CD14-positive monocyte (primary cell): Measurements from ENCODE around the gene IFI27. TPM values are rescaled to one million over a fixed set of nuclear protein-coding genes. Genes with fewer than 3 reads are reported as not detected.
A peak's percentile ranks its signal among the peaks of the same experiment; 100 is the strongest.

Experiments used
- DNase-seq, 3 donors: peaks; one replicate each; pipeline ENCODE4 v3.0.0-alpha.2; 2011 to 2022
- H2AFZ ChIP-seq: 2 replicates; pipeline ENCODE4 v1.6.0; 2012; ENCODE audit warnings: mild to moderate bottlenecking, low read depth, low read length, inconsistent platforms; ENCODE audit not compliant: insufficient read depth, poor library complexity, severe bottlenecking
- H3K27ac ChIP-seq, 2 donors: 1 replicate in 1 of 2; 2 replicates in 1 of 2; pipeline ENCODE4 v1.5.1; 2012 to 2013; ENCODE audit warnings: low read length in 2 of 2, control low read depth in 1 of 2, inconsistent platforms in 1 of 2, low read depth in 1 of 2, mild to moderate bottlenecking in 1 of 2
- H3K27me3 ChIP-seq, 2 donors: one replicate each; pipeline versions ENCODE4 v1.6.0 to v1.6.1; 2011 to 2013; ENCODE audit warnings: low read length in 2 of 2; ENCODE audit not compliant: control insufficient read depth in 2 of 2, insufficient read depth in 2 of 2
- H3K36me3 ChIP-seq, 2 donors: replicated peaks in 1 of 2; 1 replicate in 1 of 2; 2 replicates in 1 of 2; pipeline versions ENCODE4 v1.5.1 to v1.6.1; 2012 to 2013; ENCODE audit warnings: low read length in 2 of 2, control low read depth in 1 of 2, inconsistent platforms in 1 of 2, mild to moderate bottlenecking in 1 of 2; ENCODE audit not compliant: insufficient read depth in 2 of 2, control insufficient read depth in 1 of 2
- H3K4me1 ChIP-seq, 2 donors: 1 replicate in 1 of 2; 2 replicates in 1 of 2; pipeline versions ENCODE4 v1.5.1 to v1.6.1; 2012 to 2013; ENCODE audit warnings: low read length in 2 of 2, control low read depth in 1 of 2, inconsistent platforms in 1 of 2, mild to moderate bottlenecking in 1 of 2, moderate library complexity in 1 of 2; ENCODE audit not compliant: insufficient read depth in 2 of 2, control insufficient read depth in 1 of 2
- H3K4me2 ChIP-seq: replicated peaks from 2 replicates; pipeline ENCODE3; 2012; ENCODE audit warnings: low read length, moderate library complexity, mild to moderate bottlenecking; ENCODE audit not compliant: poor library complexity, severe bottlenecking; ENCODE audit errors: extremely low read depth
- H3K4me3 ChIP-seq, 3 experiments: fragments of 200-600 bp in 1 of 3; sonication (generic) in 1 of 3; replicated peaks in 1 of 3; 1 replicate in 2 of 3; 2 replicates in 1 of 3; pipeline ENCODE4 v1.5.1; 2011 to 2013; ENCODE audit warnings: low read length in 3 of 3, mild to moderate bottlenecking in 3 of 3, control low read depth in 2 of 3, low read depth in 2 of 3, inconsistent platforms in 1 of 3, moderate library complexity in 1 of 3
- H3K79me2 ChIP-seq: 2 replicates; pipeline ENCODE4 v1.6.0; 2012; ENCODE audit warnings: mild to moderate bottlenecking, control low read depth, inconsistent platforms, low read length, moderate library complexity; ENCODE audit not compliant: insufficient read depth
- H3K9ac ChIP-seq: 2 replicates; pipeline ENCODE4 v1.6.0; 2017; ENCODE audit warnings: low read length, mild to moderate bottlenecking; ENCODE audit not compliant: insufficient read depth, poor library complexity, severe bottlenecking
- H3K9me3 ChIP-seq, 2 donors: replicated peaks in 1 of 2; 1 replicate in 1 of 2; 2 replicates in 1 of 2; pipeline versions ENCODE4 v1.5.1 to v1.6.1; 2012 to 2013; ENCODE audit warnings: low read length in 2 of 2, control low read depth in 1 of 2; ENCODE audit not compliant: control insufficient read depth in 1 of 2, insufficient read depth in 1 of 2
- H4K20me1 ChIP-seq: 2 replicates; pipeline ENCODE4 v1.6.0; 2012; ENCODE audit warnings: mild to moderate bottlenecking, low read length, control low read depth, moderate library complexity; ENCODE audit not compliant: insufficient read depth
- H3K27ac Mint-ChIP-seq, 7 donors: one replicate each; pipeline ENCODE4 v1.8.0; 2020; ENCODE audit warnings: mild to moderate bottlenecking in 7 of 7, mixed read lengths in 7 of 7, moderate library complexity in 6 of 7, inconsistent platforms in 2 of 7
- H3K27me3 Mint-ChIP-seq, 3 donors: one replicate each; pipeline ENCODE4 v1.8.0; 2021 to 2022; ENCODE audit warnings: low read depth in 3 of 3, mild to moderate bottlenecking in 3 of 3, mixed read lengths in 3 of 3, moderate library complexity in 3 of 3, inconsistent platforms in 1 of 3
- H3K36me3 Mint-ChIP-seq, 2 donors: one replicate each; pipeline ENCODE4 v1.8.0; 2020; ENCODE audit warnings: mixed read lengths in 2 of 2, inconsistent platforms in 1 of 2, mild to moderate bottlenecking in 1 of 2
- H3K4me1 Mint-ChIP-seq: one replicate; pipeline ENCODE4 v1.8.0; 2020; ENCODE audit warnings: mild to moderate bottlenecking, mixed read lengths
- H3K4me3 Mint-ChIP-seq, 2 donors: one replicate each; pipeline ENCODE4 v1.8.0; 2020; ENCODE audit warnings: mild to moderate bottlenecking in 2 of 2, mixed read lengths in 2 of 2, moderate library complexity in 1 of 2
- H3K9me3 Mint-ChIP-seq, 7 donors: one replicate each; pipeline ENCODE4 v1.8.0; 2020 to 2022; ENCODE audit warnings: mixed read lengths in 7 of 7, mild to moderate bottlenecking in 6 of 7, moderate library complexity in 6 of 7, inconsistent platforms in 2 of 7
- CTCF ChIP-seq: fragments of 200-600 bp; IDR thresholded peaks from one replicate; pipeline ENCODE4 v1.8.0; 2022; ENCODE audit warnings: antibody characterized with exemption, mild to moderate bottlenecking
- WGBS: methylation state at CpG from one replicate; pipeline ENCODE4 v1.1.5; 2013; ENCODE audit warnings: missing lambda C conversion rate; ENCODE audit not compliant: insufficient coverage; 5-methylcytosine and 5-hydroxymethylcytosine counted together
- intact Hi-C, 2 donors: fragments of 100-400 bp; cut with micrococcal nuclease; formaldehyde crosslinking; loops; one replicate each; pipeline versions ENCODE4 v1.15.0 to v1.15.1; 2023
- polyA plus RNA-seq, 3 donors: library from polyadenylated mRNA; depleted of rRNA in 1 of 3; unstranded in 2 of 3; stranded (reverse) in 1 of 3; fragments of 300-500 nt in 2 of 3; fragments of >200 nt in 1 of 3; fragmentation: Illumina TruSeq in 2 of 3; gene quantifications; 1 replicate in 2 of 3; 2 replicates in 1 of 3; pipeline ENCODE4 v1.2.3, GENCODE V29; 2012 to 2021

Gene IFI27
- polyA plus RNA-seq, 3 donors: 3.0 to 3.9 (median 3.3) TPM

DNA sequence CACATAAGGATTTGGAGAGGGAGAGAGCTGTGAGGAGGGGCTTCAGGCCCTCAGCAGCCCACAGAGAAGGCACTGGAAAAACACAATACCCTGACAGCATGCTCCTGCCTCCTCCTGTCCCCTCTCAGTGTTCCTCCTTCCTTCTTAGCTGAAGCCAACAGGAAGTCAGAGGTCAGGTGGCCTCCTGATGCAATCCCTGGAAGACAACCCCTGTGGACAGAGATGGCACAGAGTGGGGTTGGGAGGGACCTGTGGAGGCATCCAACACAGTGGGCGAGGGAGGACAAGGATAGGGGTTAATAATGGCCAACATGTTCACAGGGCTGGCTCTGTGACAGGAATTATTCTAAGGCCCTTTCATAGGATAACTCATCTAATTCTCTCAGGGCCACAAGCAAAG, 34.2 kb downstream of the IFI27 start:
- WGBS: no CpG with 5 or more reads among the region's 1 CpG
- H3K27ac Mint-ChIP-seq: peak overlapping the region in 2 of 7 donors; percentile 27 to 50

DNA sequence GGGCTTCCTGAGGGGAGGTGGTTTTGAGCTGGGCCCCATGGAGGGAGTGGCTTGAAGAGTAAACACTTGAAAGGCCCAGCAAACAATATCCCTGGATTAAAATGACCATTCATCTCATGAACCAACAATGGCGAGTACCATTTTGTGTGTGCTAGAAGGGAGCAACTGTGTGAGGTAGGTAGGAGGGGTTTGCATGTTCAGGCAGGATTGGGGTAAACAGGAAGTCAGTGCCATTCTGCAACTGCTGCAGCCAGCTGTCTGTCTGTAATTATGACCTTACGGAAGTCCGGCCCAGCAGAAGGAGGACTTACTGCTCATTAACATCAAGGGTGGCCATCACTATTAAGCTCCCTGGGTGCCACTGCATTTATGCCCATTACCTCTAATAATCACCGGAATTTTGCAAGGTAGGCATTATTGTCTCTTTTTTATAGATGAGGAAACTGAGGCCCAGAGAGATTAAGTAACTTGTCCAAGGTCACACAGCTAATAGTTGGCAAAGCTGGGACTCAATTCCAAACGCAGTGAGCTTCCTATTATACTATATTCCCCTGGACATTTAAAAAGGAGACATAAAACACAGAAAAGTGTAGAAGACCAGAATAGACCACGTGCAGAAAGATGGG, 35.5 kb downstream of the IFI27 start:
- no peaks in the 10 kb centered on the region for H3K36me3 ChIP-seq
- no peaks in the 10 kb centered on the region for H3K79me2 ChIP-seq
- no peak overlapping the region for H3K4me3 ChIP-seq
- H3K9ac ChIP-seq: no peak overlapping the region
- peaks cover 8% of the 10 kb centered on the region in 2 donors for H3K4me1 ChIP-seq
- Mint-ChIP-seq H3K4me3 (no peak overlapping the region), H3K4me1 (peaks cover 13% of the 10 kb centered on the region), H3K36me3 (no peaks in the 10 kb centered on the region), H3K9me3 (peaks cover 0 to 1% (median 0%) of the 10 kb centered on the region in 7 donors), H3K27me3 (peaks cover 0 to 2% (median 1%) of the 10 kb centered on the region in 3 donors), H3K27ac (peak overlapping the region in 2 of 7 donors; percentile 38 to 60)
- DNase-seq: no peak
- no peak for TF ChIP-seq CTCF
- no peak overlapping the region for H2AFZ ChIP-seq
- no peaks in the 10 kb centered on the region for H4K20me1 ChIP-seq
- H3K9me3 ChIP-seq: no peaks in the 10 kb centered on the region
- no peak overlapping the region for H3K27ac ChIP-seq
- H3K27me3 ChIP-seq: no peaks in the 10 kb centered on the region
- intact Hi-C loops: no loop called here
- WGBS: 71% methylated on average over 3 of the region's 6 CpGs
- no peak overlapping the region for H3K4me2 ChIP-seq

More for the DNA sequence above, 34.2 kb downstream of the IFI27 start:
- intact Hi-C loops: no loop called here
- H3K36me3 ChIP-seq: no peaks in the 10 kb centered on the region
- TF ChIP-seq CTCF: no peak
- peak in 2 of 3 donors; percentile 41 to 58 for DNase-seq
- H4K20me1 ChIP-seq: no peaks in the 10 kb centered on the region
- Mint-ChIP-seq H3K36me3 (no peaks in the 10 kb centered on the region), H3K4me1 (peaks cover 13% of the 10 kb centered on the region), H3K27me3 (peaks cover 0 to 3% (median 1%) of the 10 kb centered on the region in 3 donors), H3K9me3 (peaks cover 0 to 1% (median 0%) of the 10 kb centered on the region in 7 donors), H3K4me3 (no peak overlapping the region)
- no peak overlapping the region for H3K4me2 ChIP-seq
- H3K9me3 ChIP-seq: no peaks in the 10 kb centered on the region
- peaks cover 8% of the 10 kb centered on the region in 2 donors for H3K4me1 ChIP-seq
- H3K27ac ChIP-seq: no peak overlapping the region
- H3K9ac ChIP-seq: no peak overlapping the region
- no peaks in the 10 kb centered on the region for H3K79me2 ChIP-seq
- H3K4me3 ChIP-seq: no peak overlapping the region
- H3K27me3 ChIP-seq: no peaks in the 10 kb centered on the region
- peak overlapping the region; percentile 69 for H2AFZ ChIP-seq
